GM12878 (cell line): ENCODE data around the gene C16orf46.

ENCODE experiments used
- ASH2L ChIP-seq: fragments of 300-600, 200-600 bp; sonication (generic); IDR thresholded peaks from 2 replicates; pipeline ENCODE4 v1.6.1; 2017; ENCODE audit warnings: low read depth, mild to moderate bottlenecking, borderline replicate concordance
- BRCA1 ChIP-seq: IDR thresholded peaks from 2 replicates; pipeline ENCODE4 v1.6.1; 2011; ENCODE audit warnings: low read depth, low read length, improper control_type of control experiment
- CHD2 ChIP-seq: IDR thresholded peaks from 2 replicates; pipeline ENCODE4 v1.6.1; 2011; ENCODE audit warnings: low read depth, low read length, improper control_type of control experiment, borderline replicate concordance
- CTCF ChIP-seq, 3 experiments: IDR thresholded peaks in 2 of 3; conservative IDR thresholded peaks in 1 of 3; 2 replicates each; pipeline ENCODE4 v1.5.1; 2011; ENCODE audit warnings: low read depth in 3 of 3, low read length in 3 of 3, mild to moderate bottlenecking in 3 of 3, control low read depth in 2 of 3, moderate library complexity in 2 of 3, inconsistent platforms in 1 of 3, mixed read lengths in 1 of 3; ENCODE audit not compliant: control insufficient read depth in 2 of 3, insufficient read depth in 1 of 3; ENCODE audit errors: extremely low read depth in 1 of 3
- ELK1 ChIP-seq: IDR thresholded peaks from 2 replicates; pipeline ENCODE4 v1.6.1; 2012; ENCODE audit warnings: low read depth, low read length, improper control_type of control experiment
- JUND ChIP-seq: IDR thresholded peaks from 2 replicates; pipeline ENCODE4 v1.6.1; 2012; ENCODE audit warnings: low read depth, mild to moderate bottlenecking, low read length, improper control_type of control experiment, moderate library complexity
- MEF2A ChIP-seq: IDR thresholded peaks from 2 replicates; pipeline ENCODE4 v1.6.1; 2011; ENCODE audit warnings: low read depth, mild to moderate bottlenecking, low read length, moderate library complexity; ENCODE audit not compliant: insufficient read depth
- POLR2A ChIP-seq: IDR thresholded peaks from 2 replicates; pipeline ENCODE4 v1.6.1; 2011; ENCODE audit warnings: low read depth, mild to moderate bottlenecking, low read length
- POU2F2 ChIP-seq: IDR thresholded peaks from 3 replicates; pipeline ENCODE4 v1.6.1; 2011; ENCODE audit warnings: low read depth, mild to moderate bottlenecking, low read length, borderline replicate concordance
- RELA ChIP-seq: fragments of 450-650 bp; IDR thresholded peaks from 2 replicates; pipeline ENCODE4 v1.8.0; 2014; ENCODE audit warnings: borderline replicate concordance; ENCODE audit not compliant: partially characterized antibody
- SIN3A ChIP-seq: IDR thresholded peaks from 2 replicates; pipeline ENCODE4 v1.6.1; 2012; ENCODE audit warnings: low read depth, low read length, improper control_type of control experiment
- SRF ChIP-seq, 2 experiments: IDR thresholded peaks; 2 replicates each; pipeline ENCODE4 v1.6.1; 2011; ENCODE audit warnings: low read depth in 2 of 2, low read length in 2 of 2, mild to moderate bottlenecking in 1 of 2, moderate library complexity in 1 of 2
- TF ChIP-seq, protein P1 (sequence below): IDR thresholded peaks from 2 replicates; pipeline ENCODE4 v1.6.1; 2011; ENCODE audit warnings: low read depth, mild to moderate bottlenecking, low read length, moderate library complexity, borderline replicate concordance; ENCODE audit errors: extremely low read depth

DNA sequence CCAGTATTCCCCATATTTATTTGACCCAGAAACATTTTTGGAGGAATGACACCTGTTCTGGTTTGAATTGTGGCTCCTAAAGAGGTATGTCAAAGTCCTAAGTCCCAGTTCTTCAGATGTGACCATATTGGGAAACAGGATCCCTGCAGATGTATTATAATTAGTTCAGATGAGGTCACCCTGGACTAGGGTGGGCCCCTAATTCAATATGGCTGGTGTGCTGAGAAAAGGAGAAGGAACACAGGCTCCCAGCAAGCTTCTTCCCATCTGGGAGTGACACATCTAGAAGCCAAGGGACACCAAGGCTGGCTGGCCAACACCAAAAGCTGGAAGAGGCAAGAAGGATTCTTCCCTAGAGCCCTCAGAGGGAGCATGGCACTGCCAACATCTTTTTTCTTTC lies 22.9 kb upstream of the C16orf46 start:
- TF ChIP-seq ASH2L: no peak
- TF ChIP-seq SRF (IDR thresholded peaks at IDR 0.05; ENCODE audit: low read depth in 2 of 2, low read length in 2 of 2): no peak
- no peak for TF ChIP-seq POLR2A
- no peak for TF ChIP-seq RELA
- no peak for TF ChIP-seq BRCA1
- TF ChIP-seq POU2F2: no peak
- TF ChIP-seq SIN3A: no peak
- TF ChIP-seq ELK1: no peak
- TF ChIP-seq, protein P1, sequence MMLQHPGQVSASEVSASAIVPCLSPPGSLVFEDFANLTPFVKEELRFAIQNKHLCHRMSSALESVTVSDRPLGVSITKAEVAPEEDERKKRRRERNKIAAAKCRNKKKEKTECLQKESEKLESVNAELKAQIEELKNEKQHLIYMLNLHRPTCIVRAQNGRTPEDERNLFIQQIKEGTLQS: no peak
- no peak for TF ChIP-seq MEF2A
- no peak for TF ChIP-seq JUND
- no peak for TF ChIP-seq CTCF (IDR thresholded peaks at IDR 0.05 in 2 of 3, conservative IDR thresholded peaks at IDR 0.05 in 1 of 3; ENCODE audit: control insufficient read depth in 2 of 3, extremely low read depth in 1 of 3, insufficient read depth in 1 of 3, low read depth in 3 of 3, low read length in 3 of 3)
- TF ChIP-seq CHD2: no peak
